H1 (cell line): Measurements from ENCODE around the gene TLCD5. TPM values are rescaled to one million over a fixed set of nuclear protein-coding genes. Genes with fewer than 3 reads are reported as not detected.

Experiments
- RAD21 ChIP-seq, 2 experiments: IDR thresholded peaks in 1 of 2; conservative IDR thresholded peaks in 1 of 2; 2 replicates each; pipeline ENCODE4 v1.6.1; 2011; ENCODE audit warnings: low read depth in 2 of 2, low read length in 2 of 2, improper control_type of control experiment in 1 of 2, inconsistent platforms in 1 of 2, mild to moderate bottlenecking in 1 of 2, moderate library complexity in 1 of 2
- USF2 ChIP-seq: IDR thresholded peaks from 2 replicates; pipeline ENCODE4 v1.6.1; 2011; ENCODE audit warnings: low read length, improper control_type of control experiment
- YY1 ChIP-seq: IDR thresholded peaks from 2 replicates; pipeline ENCODE4 v1.6.1; 2011; ENCODE audit warnings: low read depth, mild to moderate bottlenecking, low read length
- polyA plus RNA-seq, 7 experiments: library from polyadenylated mRNA; depleted of rRNA in 3 of 7; stranded (reverse) in 5 of 7; unstranded in 2 of 7; fragments of >200 nt in 5 of 7; fragments of 200-250 nt in 2 of 7; gene quantifications; 1 replicate in 5 of 7; 2 replicates in 1 of 7; 4 replicates in 1 of 7; pipeline versions ENCODE4 v1.2.1 to v1.2.3, GENCODE V29; 2011 to 2013; ENCODE audit warnings: missing spikeins in 2 of 7, mixed read lengths in 2 of 7
- total RNA-seq: library from RNA; stranded (reverse); fragmentation: NEBNext Ultra II Directional; extraction: Animal tissue kit (Norgen Biotek cat#: 25700); gene quantifications from 2 replicates; pipeline ENCODE4 v1.2.1, GENCODE V29; 2021

Gene TLCD5
- total and polyA plus RNA-seq, 2 of the 8 experiments (the other 6 are each of a cell fraction or from before 2014, with no cell fraction given) = 9.5 to 10.1 TPM

GRCh38 chr11:120280600-120281051 lies 44.5 kb upstream of the TLCD5 start (continued):
- no peak for TF ChIP-seq RAD21 (IDR thresholded peaks at IDR 0.05 in 1 of 2, conservative IDR thresholded peaks at IDR 0.05 in 1 of 2; ENCODE audit: low read depth in 2 of 2, low read length in 2 of 2)
- TF ChIP-seq YY1 = no peak
- TF ChIP-seq USF2 = no peak
